ENCODE results near the gene CARM1.
"Not testable (repeated sequence)": the region's sequence is repeated elsewhere in the genome, so short reads cannot be mapped to it uniquely, and the experiment has no call there.

CARM1 gene

DNA sequence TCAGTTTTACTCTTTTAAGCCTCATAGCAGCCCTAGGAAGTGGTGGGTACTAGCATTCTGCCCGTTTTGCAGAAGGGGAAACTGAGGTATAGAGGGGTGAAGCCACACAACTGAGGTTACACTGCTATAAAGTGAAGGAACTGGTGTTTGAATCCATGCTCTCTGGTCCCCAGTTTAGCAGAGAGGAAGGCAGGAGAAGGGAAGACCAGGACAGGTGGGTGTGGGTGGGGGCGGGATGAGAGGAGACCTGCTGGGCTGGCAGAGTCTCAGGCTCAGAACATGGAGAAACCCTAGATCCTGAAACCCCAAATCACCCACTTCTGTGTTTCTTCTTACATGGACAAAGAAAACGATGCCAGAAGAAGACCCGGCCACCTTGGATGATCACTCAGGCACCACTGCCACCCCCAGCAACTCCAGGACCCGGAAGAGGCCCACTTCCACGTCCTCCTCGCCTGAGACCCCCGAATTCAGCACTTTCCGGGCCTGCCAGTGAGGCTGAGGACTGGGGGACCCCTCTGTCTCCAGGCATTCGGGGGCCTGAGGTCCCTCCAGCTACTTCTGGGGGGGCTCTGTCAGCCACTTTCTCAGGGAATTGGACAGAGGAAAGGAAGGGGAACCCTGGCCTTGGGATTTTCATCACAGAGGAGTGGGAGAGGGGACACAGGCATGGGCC is 2.3 kb upstream of the CARM1 start:
- TF ChIP-seq, protein P1, sequence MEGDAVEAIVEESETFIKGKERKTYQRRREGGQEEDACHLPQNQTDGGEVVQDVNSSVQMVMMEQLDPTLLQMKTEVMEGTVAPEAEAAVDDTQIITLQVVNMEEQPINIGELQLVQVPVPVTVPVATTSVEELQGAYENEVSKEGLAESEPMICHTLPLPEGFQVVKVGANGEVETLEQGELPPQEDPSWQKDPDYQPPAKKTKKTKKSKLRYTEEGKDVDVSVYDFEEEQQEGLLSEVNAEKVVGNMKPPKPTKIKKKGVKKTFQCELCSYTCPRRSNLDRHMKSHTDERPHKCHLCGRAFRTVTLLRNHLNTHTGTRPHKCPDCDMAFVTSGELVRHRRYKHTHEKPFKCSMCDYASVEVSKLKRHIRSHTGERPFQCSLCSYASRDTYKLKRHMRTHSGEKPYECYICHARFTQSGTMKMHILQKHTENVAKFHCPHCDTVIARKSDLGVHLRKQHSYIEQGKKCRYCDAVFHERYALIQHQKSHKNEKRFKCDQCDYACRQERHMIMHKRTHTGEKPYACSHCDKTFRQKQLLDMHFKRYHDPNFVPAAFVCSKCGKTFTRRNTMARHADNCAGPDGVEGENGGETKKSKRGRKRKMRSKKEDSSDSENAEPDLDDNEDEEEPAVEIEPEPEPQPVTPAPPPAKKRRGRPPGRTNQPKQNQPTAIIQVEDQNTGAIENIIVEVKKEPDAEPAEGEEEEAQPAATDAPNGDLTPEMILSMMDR (IDR thresholded peaks at IDR 0.05; ENCODE audit: low read depth, low read length, missing control alignments): no peak
- DNase-seq: no peak
- no peak overlapping the region for H3K4me3 ChIP-seq (ENCODE audit: low read depth, low read length)
- no peaks in the 10 kb centered on the region for H3K27me3 ChIP-seq (replicated peaks)
- no peaks in the 10 kb centered on the region for H3K36me3 ChIP-seq (replicated peaks)
- H3K27ac ChIP-seq: no peak overlapping the region
- in situ Hi-C loops (cut with HindIII; ENCODE audit: low pct_ligation_motif_present, low sequenced_read_pairs): no loop called here

DNA sequence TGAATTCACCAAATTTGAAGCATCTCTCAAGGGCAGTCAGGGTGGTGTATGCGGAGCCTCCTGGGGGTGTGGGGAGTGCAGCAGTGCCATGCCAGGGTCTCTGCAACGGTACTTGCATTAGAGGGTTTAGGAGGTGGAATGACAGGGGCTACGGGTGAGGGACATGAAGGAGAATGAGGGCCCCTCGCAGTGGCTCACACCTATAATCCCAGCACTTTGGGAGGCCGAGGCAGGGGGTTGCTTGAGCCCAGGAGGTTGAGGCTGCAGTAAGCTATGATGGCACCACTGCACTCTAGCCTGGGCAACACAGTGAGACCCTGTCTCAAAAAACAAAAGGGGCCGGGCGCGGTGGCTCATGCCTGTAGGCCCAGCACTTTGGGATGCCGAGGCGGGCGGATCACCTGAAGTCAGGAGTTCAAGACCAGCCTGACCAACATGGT is 1.5 kb upstream of the CARM1 start:
- H3K27ac ChIP-seq; in situ Hi-C loops (cut with HindIII; ENCODE audit: low pct_ligation_motif_present, low sequenced_read_pairs); H3K36me3 ChIP-seq (replicated peaks); H3K27me3 ChIP-seq (replicated peaks); H3K4me3 ChIP-seq (ENCODE audit: low read depth, low read length); DNase-seq: not testable (repeated sequence)

DNA sequence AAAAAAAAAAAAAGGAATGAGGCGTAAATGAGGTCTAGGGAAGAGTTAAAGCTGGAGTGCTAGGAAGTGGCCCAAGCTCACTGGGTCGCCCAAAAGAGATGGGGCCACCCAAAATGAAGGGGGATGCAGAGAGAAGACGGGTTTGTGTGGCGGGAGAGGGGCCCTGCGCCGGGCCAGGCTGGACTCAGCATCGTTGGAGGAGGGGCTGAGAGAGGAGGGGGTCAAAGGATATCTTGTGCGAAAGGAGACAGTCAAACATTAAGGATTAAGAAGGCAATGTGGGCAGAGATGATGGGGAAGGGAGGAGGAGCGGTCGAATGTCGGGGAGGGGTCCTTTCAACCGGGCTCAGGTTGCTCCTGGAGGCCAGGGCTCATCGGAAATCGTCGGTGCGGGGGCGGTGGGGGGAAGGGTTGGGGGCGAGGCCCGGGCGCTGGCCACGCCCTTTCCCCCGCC is 825 bp upstream of the CARM1 start:
- Histone ChIP-seq H3K4me3 (ENCODE audit: low read depth, low read length) (peak overlapping the region; percentile 57), H3K27ac (peak overlapping the region; percentile 59), H3K36me3 (replicated peaks) (no peaks in the 10 kb centered on the region), H3K27me3 (replicated peaks) (no peaks in the 10 kb centered on the region)
- in situ Hi-C loops (cut with HindIII; ENCODE audit: low pct_ligation_motif_present, low sequenced_read_pairs): no loop called here
- TF ChIP-seq, protein P1 (IDR thresholded peaks at IDR 0.05; ENCODE audit: low read depth, low read length, missing control alignments): no peak
- DNase-seq: no peak

DNA sequence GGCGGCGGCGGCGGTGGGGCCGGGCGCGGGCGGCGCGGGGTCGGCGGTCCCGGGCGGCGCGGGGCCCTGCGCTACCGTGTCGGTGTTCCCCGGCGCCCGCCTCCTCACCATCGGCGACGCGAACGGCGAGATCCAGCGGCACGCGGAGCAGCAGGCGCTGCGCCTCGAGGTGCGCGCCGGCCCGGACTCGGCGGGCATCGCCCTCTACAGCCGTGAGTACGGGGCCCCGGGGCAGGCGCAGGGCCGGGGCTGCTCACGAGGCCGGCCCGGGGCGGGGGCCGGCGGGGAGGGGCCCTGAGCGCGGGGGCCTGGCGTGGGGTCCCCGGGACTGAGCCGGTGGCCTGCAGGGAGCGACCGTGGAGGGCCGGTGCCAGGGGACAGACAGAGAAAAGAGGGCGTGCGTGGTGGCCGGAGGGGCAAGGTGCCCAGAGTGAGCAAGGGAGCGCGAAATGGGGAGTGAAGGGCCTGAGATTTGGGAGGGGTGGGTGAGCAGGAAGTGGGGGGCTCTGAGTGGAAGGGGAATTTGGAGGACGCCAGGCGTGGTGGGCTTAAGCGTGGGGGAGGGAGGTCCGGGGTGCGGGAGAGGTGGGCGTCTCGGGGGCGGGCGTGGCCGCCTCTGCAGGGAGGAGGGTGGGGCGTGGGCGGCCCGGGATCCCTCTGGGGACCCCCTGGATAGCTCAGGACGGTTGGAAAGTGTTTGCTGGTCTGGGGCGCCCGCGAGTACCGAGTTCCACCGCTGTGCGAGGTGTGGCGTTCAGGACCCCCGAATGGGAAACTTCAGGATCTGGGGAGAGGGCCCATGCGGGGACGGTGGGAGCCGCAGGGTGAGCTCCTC is 575 bp downstream of the CARM1 start:
- in situ Hi-C loops (cut with HindIII; ENCODE audit: low pct_ligation_motif_present, low sequenced_read_pairs): no loop called here
- no peaks in the 10 kb centered on the region for H3K36me3 ChIP-seq (replicated peaks)
- no peaks in the 10 kb centered on the region for H3K27me3 ChIP-seq (replicated peaks)
- peak overlapping the region; percentile 56 for H3K27ac ChIP-seq
- peak overlapping the region; percentile 86 for H3K4me3 ChIP-seq (ENCODE audit: low read depth, low read length)
- TF ChIP-seq, protein P1 (IDR thresholded peaks at IDR 0.05; ENCODE audit: low read depth, low read length, missing control alignments): peak; percentile 41
- DNase-seq: no peak

DNA sequence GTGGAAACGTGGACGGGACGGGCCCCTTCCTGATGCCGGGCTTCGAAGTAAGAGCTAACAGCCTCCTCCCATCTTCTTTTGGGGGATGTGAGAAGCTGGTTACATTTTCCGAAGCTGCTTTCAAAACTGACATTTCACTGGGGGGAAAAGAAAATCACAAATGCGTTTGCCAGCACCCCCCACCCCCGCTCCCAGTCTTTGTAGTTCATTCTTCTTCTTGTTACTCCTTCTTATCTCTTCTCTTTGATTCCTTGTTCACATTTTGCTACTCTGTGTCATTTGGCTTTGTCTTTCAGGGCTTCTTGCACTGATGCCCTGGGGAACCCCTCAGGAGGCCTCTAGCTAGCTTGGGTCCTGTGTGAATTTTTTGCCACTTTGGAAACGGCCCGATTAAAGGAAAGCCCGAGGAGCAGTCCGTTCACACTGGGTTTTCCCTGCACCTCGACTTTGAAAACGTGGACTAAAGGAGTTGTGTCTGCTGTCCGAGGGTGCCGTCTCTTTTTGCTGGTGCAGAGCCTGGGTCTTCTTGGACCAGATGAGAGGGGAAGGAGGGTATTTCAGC is 1.3 kb downstream of the CARM1 start:
- TF ChIP-seq, protein P1 (IDR thresholded peaks at IDR 0.05; ENCODE audit: low read depth, low read length, missing control alignments): no peak
- in situ Hi-C loops (cut with HindIII; ENCODE audit: low pct_ligation_motif_present, low sequenced_read_pairs): no loop called here
- Histone ChIP-seq H3K36me3 (replicated peaks) (no peaks in the 10 kb centered on the region), H3K27me3 (replicated peaks) (no peaks in the 10 kb centered on the region), H3K4me3 (ENCODE audit: low read depth, low read length) (peak overlapping the region; percentile 86), H3K27ac (peak overlapping the region; percentile 16)
- no peak for DNase-seq

DNA sequence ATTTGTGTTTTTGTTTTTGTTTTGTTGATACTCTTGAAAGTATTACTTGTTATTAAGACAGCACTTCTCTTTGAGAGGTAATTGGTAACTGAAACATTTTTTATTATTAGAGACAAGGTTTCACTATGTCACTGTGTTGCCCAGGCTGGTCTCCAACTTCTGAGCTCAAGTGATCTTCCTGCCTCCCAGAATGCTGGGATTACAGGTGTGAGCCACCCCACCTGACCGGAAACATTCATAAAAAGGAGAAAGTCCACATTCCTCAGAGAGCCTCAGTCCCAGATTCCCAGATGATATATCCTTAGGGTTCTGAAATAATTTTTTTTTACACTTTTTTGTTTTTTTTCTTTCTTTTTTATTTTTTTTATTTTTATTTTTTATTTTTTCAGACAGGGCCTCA is 2.7 kb downstream of the CARM1 start:
- no peaks in the 10 kb centered on the region for H3K27me3 ChIP-seq (replicated peaks)
- no peak overlapping the region for H3K27ac ChIP-seq
- H3K36me3 ChIP-seq (replicated peaks): no peaks in the 10 kb centered on the region
- no peak for DNase-seq
- H3K4me3 ChIP-seq (ENCODE audit: low read depth, low read length): no peak overlapping the region
- in situ Hi-C loops (cut with HindIII; ENCODE audit: low pct_ligation_motif_present, low sequenced_read_pairs): no loop called here
- TF ChIP-seq, protein P1 (IDR thresholded peaks at IDR 0.05; ENCODE audit: low read depth, low read length, missing control alignments): no peak

Measured in brain microvascular endothelial cell (primary cell).